ENCODE measurements around the gene TFDP2.

DNA sequence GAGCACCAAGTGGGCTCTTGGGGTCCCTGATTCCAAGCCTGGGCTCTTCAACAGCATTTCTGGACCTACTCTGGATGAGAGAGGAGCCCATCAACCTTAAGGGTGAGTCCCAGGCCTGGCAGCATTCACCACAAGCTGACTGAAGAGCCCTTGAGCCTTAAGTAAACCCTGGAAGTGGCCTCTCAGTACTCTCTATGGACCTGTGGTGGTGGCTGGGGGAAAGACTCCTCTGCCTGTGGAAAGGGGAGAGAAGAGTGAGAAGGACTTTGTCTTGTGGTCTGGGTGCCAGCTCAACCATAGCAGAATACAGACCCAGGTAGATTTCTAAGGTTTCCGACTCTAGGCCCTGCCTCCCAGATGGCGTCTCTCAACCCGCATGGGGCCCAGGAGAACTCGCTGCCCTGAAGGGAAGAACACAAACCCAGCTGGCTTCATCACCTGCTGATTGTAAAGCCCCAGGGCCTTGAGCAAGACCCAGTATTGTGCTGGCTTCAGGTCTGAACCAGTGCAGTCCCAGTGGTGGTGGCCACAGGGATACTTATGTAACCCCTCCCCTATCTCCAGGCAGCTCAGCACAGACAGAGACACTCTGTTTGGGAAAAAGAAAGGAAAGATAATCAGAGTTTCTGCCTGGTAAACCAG lies 71.4 kb downstream of the TFDP2 start:
- TF ChIP-seq CTCF (IDR thresholded peaks at IDR 0.05) (no peak), POLR2A (IDR thresholded peaks at IDR 0.05) (no peak)
